GM21423 (cell line): ENCODE measurements around the gene BLTP3A.
"Not testable (repeated sequence)": the region's sequence is repeated elsewhere in the genome, so short reads cannot be mapped to it uniquely, and the experiment has no call there.

ENCODE experiments used
- ATAC-seq: cut with Tn5 transposase; IDR thresholded peaks from one replicate; pipeline ENCODE4 v1.9.1; 2021; ENCODE audit warnings: mild to moderate bottlenecking, moderate library complexity; ENCODE audit not compliant: unreplicated experiment

The BLTP3A gene, protein sequence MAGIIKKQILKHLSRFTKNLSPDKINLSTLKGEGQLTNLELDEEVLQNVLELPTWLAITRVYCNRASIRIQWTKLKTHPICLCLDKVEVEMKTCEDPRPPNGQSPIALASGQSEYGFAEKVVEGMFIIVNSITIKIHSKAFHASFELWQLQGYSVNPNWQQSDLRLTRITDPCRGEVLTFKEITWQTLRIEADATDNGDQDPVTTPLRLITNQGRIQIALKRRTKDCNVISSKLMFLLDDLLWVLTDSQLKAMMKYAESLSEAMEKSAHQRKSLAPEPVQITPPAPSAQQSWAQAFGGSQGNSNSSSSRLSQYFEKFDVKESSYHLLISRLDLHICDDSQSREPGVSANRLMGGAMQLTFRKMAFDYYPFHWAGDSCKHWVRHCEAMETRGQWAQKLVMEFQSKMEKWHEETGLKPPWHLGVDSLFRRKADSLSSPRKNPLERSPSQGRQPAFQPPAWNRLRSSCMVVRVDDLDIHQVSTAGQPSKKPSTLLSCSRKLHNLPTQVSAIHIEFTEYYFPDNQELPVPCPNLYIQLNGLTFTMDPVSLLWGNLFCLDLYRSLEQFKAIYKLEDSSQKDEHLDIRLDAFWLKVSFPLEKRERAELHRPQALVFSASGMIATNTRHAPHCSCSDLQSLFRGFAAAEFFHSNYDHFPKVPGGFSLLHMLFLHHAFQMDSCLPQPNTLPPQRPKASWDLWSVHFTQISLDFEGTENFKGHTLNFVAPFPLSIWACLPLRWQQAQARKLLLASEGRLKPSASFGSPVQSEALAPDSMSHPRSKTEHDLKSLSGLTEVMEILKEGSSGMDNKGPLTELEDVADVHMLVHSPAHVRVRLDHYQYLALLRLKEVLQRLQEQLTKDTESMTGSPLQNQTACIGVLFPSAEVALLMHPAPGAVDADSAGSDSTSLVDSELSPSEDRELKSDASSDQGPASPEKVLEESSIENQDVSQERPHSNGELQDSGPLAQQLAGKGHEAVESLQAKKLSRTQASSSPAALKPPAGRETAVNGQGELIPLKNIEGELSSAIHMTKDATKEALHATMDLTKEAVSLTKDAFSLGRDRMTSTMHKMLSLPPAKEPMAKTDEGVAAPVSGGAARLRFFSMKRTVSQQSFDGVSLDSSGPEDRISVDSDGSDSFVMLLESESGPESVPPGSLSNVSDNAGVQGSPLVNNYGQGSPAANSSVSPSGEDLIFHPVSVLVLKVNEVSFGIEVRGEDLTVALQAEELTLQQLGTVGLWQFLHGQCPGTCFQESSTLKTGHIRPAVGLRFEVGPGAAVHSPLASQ (N-terminal part only)

DNA sequence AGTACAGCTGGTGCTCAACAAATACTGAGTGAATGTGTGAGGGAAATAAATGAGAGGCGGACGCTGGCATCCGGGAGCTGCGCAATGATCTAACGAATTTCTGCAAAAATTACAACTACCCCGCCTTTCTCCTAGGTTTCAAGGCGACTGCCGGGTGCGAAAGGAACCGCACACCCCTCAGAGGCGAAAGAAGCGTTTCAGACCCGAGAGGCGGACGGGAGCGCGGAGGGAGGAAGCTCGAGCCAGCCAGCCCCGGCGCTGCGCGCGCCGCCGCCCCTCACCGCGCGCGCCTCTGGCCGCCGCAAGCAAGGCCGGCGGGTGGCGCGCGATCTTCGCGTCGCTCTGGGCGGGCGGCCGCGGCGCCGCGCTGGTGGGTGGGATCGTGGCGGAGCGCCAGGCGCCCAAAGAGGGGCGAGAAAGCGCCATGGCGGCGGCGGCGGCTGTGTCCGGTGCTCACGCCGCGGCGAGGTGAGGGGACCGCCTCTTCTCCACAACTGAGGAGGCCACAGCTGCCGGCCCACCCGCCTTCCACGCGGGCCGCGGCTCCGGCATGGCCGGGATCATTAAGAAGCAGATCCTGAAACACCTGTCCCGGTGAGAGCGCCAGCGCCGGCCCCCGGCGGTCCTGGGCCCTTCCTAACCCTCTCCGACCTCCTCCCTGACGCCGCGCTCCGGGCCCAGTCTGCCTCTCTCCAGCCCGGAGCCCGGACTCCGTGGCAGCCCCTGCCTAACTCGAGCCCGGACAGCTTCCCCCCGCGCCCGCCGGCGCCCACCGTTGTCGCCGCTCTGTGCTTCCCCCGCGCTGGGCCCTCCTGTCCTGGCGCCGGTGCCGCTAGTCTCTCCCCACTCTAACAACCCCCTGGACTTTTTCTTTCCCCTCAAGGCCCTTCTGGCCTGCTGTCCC, at the start of gene BLTP3A:
BLTP3A (plus strand) TSS at position 383 of the 904 bp plus-strand sequence; CDS start at position 551, 168 bp downstream.
- ATAC-seq: peak; percentile 86

DNA sequence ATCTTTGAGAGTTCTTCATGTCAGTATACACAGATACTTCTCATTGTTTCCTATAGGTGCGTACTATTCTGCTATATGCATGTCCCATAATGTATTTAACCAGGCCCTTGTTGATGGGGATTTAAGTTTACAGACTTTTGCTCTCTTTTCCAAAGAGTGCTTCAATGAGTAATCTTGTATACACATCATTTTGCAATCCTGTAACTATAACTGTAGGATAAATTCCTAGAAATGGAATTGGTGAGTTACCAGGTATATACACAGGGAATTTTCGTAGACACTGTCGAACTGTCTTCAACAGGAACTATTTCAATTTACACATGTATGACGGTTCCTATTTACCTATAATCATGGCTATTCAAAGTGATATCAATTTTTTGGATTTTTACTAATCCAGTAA, 49.8 kb upstream of the BLTP3A start:
- no peak for ATAC-seq

DNA sequence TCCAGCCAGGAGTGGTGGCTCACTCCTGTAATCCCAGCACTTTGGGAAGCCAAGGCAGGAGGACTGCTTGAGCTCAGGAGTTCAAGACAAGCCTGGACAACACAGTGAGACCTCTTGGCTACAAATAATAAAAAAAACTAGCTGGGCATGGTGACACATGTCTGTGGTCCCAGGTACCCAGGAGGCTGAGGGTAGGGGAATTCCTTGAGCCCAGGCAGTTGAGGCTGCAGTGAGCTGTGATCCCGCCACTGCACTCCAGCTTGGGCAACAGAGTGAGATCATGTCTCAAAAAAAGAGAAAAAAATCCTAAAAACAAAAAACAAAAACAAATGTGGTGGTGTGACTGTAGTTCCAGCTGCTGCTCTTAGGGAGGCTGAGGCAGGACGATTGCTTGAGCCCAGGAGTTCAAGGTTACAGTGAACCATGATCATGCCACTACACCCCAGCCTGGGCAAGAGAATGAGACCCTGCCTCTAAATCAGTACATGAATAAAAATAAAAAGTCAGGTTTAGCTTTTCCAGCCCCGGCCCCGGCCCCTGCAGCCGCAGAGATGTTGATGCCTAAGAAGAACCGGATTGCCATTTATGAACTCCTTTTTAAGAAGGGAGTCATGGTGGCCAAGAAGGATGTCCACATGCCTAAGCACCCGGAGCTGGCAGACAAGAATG, 48.1 kb upstream of the BLTP3A start:
- no peak for ATAC-seq

DNA sequence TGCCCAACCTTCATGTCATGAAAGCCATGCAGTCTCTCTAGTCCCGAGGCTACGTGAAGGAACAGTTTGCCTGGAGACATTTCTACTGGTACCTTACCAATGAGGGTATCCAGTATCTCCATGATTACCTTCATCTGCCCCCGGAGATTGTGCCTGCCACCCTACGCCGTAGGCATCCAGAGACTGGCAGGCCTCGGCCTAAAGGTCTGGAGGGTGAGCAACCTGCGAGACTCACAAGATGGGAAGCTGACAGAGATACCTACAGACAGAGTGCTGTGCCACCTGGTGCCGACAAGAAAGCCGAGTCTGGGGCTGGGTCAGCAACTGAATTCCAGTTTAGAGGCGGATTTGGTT, 47.6 kb upstream of the BLTP3A start:
- not testable (repeated sequence) for ATAC-seq

DNA sequence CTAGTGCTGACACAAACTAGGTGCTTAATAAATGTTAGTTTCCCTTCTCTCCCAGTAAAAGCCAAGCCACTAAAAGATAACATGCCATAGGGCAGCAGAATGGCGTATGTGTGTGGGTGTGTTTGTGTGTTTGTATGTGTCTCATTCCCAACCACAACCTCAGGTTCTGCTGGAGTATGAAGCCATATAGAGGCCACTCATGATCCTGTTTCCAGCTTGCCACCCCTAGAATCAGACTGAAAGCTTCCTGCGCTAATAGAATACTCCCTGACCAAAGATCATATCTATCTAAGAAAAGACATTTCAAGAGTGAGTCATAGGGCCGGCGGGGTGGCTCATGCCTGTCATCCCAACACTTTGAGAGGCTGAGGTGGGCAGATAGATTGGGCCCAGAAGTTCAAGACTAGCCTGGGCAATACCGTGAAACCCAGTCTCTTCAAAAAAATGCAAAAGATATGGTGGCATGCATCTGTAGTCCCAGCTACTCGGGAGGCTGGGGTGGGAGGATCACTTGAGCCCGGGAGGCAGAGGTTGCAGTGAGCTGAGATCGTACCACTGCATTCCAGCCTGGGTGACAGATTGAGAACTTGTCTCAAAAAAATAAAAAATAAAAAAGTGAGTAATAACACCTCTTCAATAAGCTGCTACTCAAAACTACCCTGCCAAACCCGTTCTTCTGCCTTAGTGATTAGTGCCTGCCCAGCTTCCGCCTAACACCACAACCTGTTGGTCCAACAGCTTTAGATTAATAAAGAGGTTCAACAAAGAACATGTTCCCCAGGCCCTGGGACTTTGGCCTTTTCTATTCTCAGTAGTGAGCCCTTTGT, 46.4 kb upstream of the BLTP3A start:
- no peak for ATAC-seq

DNA sequence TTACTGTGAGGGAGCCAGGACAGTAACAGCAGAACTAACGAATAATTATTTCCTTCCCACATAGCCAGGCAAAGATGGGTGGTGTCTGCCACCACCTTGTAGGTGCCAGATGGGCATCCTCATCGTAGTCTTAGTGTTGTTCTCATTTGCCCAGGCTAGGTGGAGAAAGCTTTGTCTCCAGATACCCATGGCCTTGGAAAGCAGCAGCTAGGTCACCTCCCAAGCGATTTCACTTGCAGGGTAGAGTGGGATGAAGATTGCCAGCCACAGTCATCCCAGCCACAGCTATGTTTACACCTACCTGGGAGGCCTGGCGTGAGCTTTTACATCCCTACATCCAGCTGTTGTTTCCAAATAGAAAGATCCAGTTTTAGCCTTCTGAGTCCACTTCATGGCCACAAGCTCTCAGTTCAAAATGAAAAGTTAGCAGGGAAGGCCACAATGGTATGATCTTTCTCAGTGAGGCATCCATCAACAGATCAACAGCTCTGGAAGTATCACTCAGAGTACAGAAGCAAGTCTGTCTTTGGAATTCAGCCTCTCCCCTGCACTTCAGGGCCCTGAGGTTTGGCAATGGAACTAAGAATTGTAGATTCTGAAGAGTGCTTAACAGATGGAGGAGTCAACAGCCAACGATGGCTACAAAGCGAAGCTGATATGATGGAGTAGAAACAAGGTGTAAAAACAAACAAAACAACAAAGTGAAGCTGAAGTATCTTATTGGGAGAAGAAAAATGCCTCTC, 45.6 kb upstream of the BLTP3A start:
- no peak for ATAC-seq

DNA sequence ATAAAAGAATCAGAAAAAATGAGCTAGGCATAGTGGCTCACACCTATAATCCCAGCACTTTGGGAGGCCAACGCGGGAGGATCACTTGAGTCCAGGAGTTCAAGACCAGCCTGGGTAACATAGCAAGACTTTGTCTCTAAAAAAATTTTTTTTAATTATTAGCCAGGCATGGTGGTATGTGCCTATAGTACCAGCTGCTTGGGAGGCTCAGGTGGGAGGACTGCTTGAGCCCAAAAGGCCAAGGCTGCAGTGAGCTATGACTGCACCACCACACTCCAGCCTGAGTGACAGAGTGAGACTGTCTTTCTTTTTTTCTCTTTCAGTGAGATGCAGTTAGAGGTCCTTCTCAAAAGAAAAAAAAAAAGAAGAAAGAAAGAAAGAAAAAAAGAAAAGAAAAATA, 43.1 kb upstream of the BLTP3A start:
- ATAC-seq: no peak

DNA sequence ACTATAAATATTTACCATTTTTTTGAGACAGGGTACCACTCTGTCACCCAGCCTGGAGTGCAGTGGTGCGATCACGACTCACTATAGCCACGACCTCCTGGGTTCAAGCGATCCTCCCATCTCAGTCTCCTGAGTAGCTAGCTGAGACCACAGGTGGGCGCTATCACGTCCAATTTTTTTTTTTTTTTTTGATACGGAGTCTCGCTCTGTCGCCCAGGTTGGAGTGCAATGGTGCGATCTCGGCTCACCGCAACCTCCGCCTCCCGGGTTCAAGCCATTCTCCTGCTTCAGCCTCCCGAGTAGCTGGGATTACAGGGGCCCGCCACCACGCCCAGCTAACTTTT, 35.4 kb upstream of the BLTP3A start:
- not testable (repeated sequence) for ATAC-seq

DNA sequence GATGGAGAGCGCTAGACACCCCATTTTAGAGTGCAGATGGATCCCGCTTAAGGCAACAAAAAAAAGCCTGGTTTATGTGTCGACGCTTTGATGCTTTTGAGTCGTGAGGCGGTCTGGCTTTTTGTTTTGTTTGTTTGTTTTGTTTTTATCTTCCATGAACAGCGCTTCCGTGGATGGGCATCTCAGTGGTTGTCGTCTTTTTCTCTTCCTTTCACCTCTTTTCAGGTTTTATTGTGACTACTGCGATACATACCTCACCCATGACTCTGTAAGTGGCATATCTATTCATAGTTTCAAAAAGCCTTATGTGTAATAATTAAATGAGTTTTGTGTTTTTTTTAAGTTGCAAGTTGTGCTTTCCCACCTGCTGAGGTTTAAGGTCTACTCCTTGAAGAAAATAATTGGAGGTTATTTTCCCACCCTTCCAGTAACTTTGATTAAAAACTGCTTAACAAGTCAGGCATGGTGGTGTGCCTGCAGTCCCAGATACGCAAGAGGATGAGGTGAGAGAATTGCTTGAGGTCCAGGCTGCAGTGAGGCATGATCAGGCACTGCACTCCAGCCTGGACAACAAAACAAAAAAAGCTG, 34.1 kb upstream of the BLTP3A start:
- ATAC-seq: no peak

DNA sequence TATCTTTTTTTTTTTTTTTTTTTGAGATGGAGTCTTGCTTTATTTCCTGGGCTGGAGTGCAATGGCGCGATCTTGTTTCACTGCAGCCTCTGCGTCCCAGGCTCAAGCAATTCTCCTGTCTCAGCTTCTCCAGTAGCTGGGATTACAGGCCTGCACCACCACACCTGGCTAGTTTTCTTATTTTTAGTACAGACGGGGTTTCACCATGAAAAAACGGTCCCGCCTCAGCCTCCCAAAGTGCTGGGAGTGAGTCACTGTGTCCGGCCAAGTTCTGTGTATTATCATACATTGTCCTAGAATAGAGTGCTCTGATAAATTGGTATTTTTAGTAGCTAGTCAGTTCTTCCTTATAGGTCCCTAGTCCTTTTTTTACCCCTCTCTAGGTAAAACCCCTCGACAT, 31.8 kb upstream of the BLTP3A start:
- ATAC-seq: no peak

DNA sequence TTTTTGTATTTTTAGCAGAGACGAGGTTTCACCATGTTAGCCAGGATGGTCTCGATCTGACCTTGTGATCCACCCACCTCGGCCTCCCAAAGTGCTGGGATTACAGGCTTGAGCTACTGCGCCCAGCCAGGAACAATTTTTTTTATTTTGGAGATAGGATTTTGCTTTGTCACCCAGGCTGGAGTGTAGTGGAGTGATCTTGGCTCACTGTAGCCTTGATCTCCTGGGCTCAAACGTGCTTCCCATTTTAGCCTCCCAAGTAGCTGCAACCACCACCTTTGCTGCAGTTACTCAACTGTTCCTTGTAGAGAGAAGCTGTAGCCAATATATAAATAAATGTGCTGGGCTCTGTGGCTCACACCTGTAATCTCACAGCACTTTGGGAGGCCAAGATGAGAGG, 30.2 kb upstream of the BLTP3A start:
- not testable (repeated sequence) for ATAC-seq

DNA sequence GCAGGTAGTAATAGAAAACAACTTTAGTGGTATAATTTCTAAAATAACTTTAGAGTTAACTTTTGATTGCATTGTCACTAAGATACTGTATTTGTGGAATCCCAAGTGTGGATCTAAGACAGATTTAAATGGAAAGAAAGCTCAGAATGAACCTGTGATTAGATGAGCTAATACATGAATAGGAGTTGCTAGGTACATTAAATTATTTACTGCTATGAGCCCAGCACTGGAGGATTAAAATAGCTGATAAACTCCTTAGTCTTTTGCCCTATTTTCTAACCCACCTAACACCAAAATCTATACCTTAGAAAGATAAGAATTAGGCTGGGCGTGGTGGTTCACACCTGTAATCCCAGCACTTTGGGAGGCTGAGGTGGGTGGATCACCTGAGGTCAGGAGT, 23.7 kb upstream of the BLTP3A start:
- no peak for ATAC-seq

DNA sequence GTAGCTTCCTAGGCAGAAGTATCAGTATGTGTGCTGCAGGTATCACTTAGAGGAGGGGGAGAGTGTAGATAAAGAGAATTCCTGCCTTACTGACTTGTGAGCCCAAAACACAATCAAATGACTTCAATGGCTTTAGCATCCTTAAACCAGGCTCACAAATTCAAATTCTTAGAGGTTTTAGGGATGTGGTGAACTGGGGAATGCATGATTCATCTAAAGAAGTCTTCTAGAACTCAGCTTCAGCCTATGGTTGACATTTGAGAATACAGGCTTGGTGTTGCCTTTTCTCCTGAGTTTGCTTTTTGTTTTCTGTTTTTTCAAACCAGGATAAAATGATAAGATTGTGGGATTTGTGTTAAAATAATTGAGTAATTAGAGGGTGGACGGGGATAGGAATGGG, 20.2 kb upstream of the BLTP3A start:
- no peak for ATAC-seq

DNA sequence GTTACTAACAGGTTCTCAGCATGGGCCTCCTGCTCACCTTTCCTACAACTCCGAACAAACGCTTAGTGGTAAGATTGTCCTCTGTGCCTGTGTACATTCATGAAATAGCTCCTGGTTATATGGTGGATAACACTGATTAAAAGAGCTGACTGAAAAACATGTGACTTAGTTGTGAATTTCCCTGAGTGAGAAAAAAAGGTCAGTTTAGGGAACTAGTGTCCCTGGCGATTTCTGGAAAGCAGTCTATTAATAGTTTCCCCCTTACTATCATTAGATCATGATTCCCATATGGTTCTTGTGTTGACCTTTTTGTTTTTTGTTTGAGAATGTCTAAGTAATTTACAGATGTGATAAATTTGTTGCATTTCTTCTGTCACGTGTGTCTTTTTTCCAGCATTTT, 18.9 kb upstream of the BLTP3A start:
- ATAC-seq: no peak

DNA sequence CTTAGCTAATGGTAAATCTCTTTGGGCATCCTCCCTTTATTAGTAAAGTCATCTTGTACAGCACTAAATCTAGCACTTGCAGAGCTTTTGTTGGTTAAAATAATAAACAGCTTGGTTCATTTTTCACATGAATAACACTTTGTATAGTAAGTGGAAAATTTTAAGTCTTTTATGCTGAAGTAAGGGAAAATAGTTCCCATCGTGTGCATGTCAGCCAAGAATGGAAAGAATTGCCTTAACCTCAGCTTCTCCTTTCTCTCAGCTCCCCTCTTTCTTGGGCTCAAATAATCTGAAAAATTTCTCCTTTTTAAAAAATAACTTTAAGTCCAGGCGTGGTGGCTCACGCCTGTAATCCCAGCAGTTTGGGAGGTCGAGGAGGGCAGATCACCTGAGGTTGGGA, 18.0 kb upstream of the BLTP3A start:
- ATAC-seq: no peak

DNA sequence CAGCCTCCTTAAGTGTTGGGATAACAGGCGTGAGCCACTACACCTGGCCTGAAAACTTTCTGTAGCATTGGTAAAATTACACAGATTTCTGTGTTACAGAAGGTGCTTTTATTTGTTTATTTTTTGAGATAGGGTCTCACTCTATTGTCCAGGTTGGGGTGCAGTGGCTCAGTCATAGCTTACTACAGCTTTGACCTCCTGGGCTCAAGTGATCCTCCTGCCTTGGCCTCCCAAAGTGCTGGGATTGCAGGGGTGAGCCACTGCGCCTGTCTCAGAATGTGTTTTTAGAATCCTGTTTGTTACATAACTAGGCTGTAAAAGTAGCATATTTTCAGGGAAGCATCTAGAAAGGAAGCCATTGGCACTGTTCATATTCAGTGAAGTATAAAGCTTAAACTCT, 16.9 kb upstream of the BLTP3A start:
- no peak for ATAC-seq

DNA sequence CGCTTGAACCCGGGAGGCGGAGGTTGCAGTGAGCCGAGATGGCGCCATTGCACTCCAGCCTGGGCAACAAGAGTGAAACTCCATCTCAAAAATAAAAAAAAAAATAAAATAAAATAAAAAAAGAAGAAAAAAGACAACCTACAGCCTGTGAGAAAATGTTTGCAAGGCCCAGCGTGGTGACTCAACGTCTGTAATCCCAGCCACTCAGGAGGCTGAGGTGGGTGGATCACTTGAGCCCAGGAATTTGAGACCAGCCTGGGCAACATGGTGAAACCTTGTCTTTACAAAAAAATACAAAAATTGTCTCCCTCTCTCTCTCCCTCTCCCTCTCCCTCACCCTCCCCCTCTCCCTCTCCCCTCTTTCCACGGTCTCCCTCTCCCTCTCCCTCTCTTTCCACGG, 6.5 kb upstream of the BLTP3A start:
- not testable (repeated sequence) for ATAC-seq

DNA sequence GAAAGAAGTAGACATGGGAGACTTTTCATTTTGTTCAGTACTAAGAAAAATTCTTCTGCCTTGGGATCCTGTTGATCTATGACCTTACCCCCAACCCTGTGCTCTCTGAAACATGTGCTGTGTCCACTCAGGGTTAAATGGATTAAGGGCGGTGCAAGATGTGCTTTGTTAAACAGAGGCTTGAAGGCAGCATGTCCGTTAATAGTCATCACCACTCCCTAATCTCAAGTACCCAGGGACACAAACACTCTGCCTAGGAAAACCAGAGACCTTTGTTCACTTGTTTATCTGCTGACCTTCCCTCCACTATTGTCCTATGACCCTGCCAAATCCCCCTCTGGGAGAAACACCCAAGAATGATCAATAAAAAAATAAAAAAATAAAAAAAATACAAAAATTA, 4.7 kb upstream of the BLTP3A start:
- not testable (repeated sequence) for ATAC-seq
